AG04449 (cell line): ENCODE measurements around the gene TMEM140.

Experiments used
- CTCF ChIA-PET: fragments of 350-600 bp; formaldehyde crosslinking; extraction: SDS; loops from one replicate; lab custom pipeline; 2021; ENCODE audit warnings: antibody characterized with exemption; lab: Yijun Ruan, JAX
- POLR2A ChIA-PET: fragments of 400-600, 350-600 bp; formaldehyde crosslinking; extraction: SDS; loops from one replicate; lab custom pipeline; 2020; ENCODE audit warnings: antibody characterized with exemption, inconsistent platforms; lab: Yijun Ruan, JAX
- DNase-seq: peaks from one replicate; pipeline ENCODE4 v3.0.0-alpha.2; 2010; ENCODE audit warnings: low read depth, low spot score
- H3K4me3 ChIP-seq: 2 replicates; pipeline ENCODE4 v1.5.1; 2011; ENCODE audit warnings: low read depth, mild to moderate bottlenecking, control low read depth, low read length
- CTCF ChIP-seq: IDR thresholded peaks from one replicate; pipeline ENCODE4 v1.5.1; 2011; ENCODE audit warnings: mild to moderate bottlenecking, moderate library complexity, low read length, control low read depth, inconsistent platforms; ENCODE audit not compliant: insufficient read depth; ENCODE audit errors: missing control alignments

The TMEM140 gene

GRCh38 chr7:135188298-135188984 lies 40.6 kb downstream of the TMEM140 start:
- H3K4me3 ChIP-seq, result no peak overlapping the region
- ChIA-PET POLR2A (no interaction called here), CTCF (interaction anchor here (0.9 to 4.4 kb wide), 2 partner anchors 7 to 17 kb away, joined by 3 to 25 read pairs; partner anchors contain the start of gene CYREN)
- TF ChIP-seq CTCF, result no peak
- DNase-seq, result no peak

GRCh38 chr7:135189221-135189662 lies 41.4 kb downstream of the TMEM140 start:
- ChIA-PET CTCF (interaction anchor here (0.9 to 4.4 kb wide), 3 partner anchors 8 to 18 kb away, joined by 3 to 25 read pairs (median 4); partner anchors contain the start of gene CYREN), POLR2A (interaction anchor here (0.5 kb wide), 1 partner anchor 18 kb away, joined by 3 read pairs; no protein-coding TSS in a partner anchor)
- no peak overlapping the region for H3K4me3 ChIP-seq
- no peak for DNase-seq
- no peak for TF ChIP-seq CTCF

- POLR2A ChIA-PET, result no interaction called here
Measured at GRCh38 chr7:135189961-135190360, 42.1 kb downstream of the TMEM140 start.

GRCh38 chr7:135190703-135191102 lies 42.8 kb downstream of the TMEM140 start:
- POLR2A ChIA-PET, result no interaction called here
- no peak for TF ChIP-seq CTCF
- DNase-seq, result no peak
- no peak overlapping the region for H3K4me3 ChIP-seq
- CTCF ChIA-PET, result interaction anchor here (1.1 to 4.4 kb wide), 4 partner anchors 9 to 20 kb away, joined by 3 to 25 read pairs (median 4); partner anchors contain the start of gene CYREN

More at GRCh38 chr7:135189961-135190360, 42.1 kb downstream of the TMEM140 start:
- H3K4me3 ChIP-seq, result no peak overlapping the region
- TF ChIP-seq CTCF, result no peak
- DNase-seq, result no peak
- CTCF ChIA-PET, result interaction anchor here (1.2 to 4.4 kb wide), 3 partner anchors 8 to 19 kb away, joined by 3 to 25 read pairs (median 4); partner anchors contain the start of gene CYREN

- TF ChIP-seq CTCF, result no peak
- peak overlapping the region; percentile 18 for H3K4me3 ChIP-seq
- ChIA-PET CTCF (interaction anchor here (1.0 kb wide), 1 partner anchor 22 kb away, joined by 7 read pairs; the partner anchor contains the start of gene CYREN), POLR2A (no interaction called here)
- DNase-seq, result no peak
Measured at GRCh38 chr7:135192914-135193536, 45.2 kb downstream of the TMEM140 start.
